Sigmoid colon (tissue), 3 donors: Measurements from ENCODE around the gene NOBOX.

ENCODE experiments used
- CTCF ChIP-seq, 4 experiments: fragments of 450-650 bp in 3 of 4; fragments of 200-600 bp in 1 of 4; IDR thresholded peaks; one replicate each; pipeline ENCODE4 v1.5.1; 2016 to 2019; ENCODE audit warnings: antibody characterized with exemption in 4 of 4, mild to moderate bottlenecking in 3 of 4, moderate library complexity in 2 of 4
- POLR2A ChIP-seq, 2 donors: fragments of 450-650 bp; IDR thresholded peaks; one replicate each; pipeline ENCODE4 v1.6.1; 2016; ENCODE audit warnings: antibody characterized with exemption in 2 of 2, mild to moderate bottlenecking in 2 of 2, moderate library complexity in 2 of 2

DNA sequence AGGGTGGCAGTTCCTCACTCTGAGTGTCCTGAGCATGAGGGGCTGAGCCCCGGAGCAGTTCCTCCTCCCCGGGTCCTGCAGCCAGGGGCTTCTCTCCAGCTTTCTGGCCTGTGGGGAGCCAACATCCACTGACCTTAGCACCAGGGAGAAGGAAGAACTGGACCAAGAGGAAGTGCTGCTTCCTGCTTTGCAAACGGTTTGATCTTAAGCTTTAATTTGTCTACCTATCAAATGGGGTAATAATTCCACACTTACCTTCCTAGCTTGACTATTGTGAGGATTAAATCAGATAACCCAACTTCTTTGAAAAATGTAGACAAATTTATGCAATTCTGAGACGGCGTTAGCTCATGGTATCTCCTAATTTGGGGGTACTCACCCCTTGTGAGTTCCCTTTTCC lies 2.0 kb downstream of the NOBOX start:
- TF ChIP-seq CTCF (IDR thresholded peaks at IDR 0.05) (no peak), POLR2A (IDR thresholded peaks at IDR 0.05) (no peak)
